Ureter (tissue), 1 donor: ENCODE data around the gene TCF19. TPM values are rescaled to one million over a fixed set of nuclear protein-coding genes. Genes with fewer than 3 reads are reported as not detected.

Experiments used
- DNase-seq: peaks from one replicate; pipeline ENCODE4 v3.0.0-alpha.2; 2020; ENCODE audit warnings: low spot score
- total RNA-seq: library from RNA; stranded (reverse); gene quantifications from one replicate; pipeline ENCODE4 v1.2.4, GENCODE V29; 2023
- donor health status: DM: yes; HTN: yes; CAD: no.

TCF19 gene
- total RNA-seq, 1 donor from 2014 or later = 5.9 TPM

- DNase-seq = no peak
Observed at GRCh38 chr6:31205638-31206037, 47.2 kb downstream of the TCF19 start.

- no peak for DNase-seq
Observed at GRCh38 chr6:31208506-31208905, 50.1 kb downstream of the TCF19 start.

- no peak for DNase-seq
Observed at GRCh38 chr6:31209137-31209536, 50.7 kb downstream of the TCF19 start.

GRCh38 chr6:31210123-31210522, 51.7 kb downstream of the TCF19 start:
- DNase-seq = no peak

- DNase-seq = no peak
Observed at GRCh38 chr6:31210741-31211532, 52.5 kb downstream of the TCF19 start.

Other genes starting within 250 kb of the TCF19 start
- 33.2 TPM for gene VARS2, start 244.4 kb upstream of the TCF19 start, total RNA-seq
- gene SFTA2, start 226.4 kb upstream of the TCF19 start, total RNA-seq = 1.0 TPM
- gene MUCL3, start 217.6 kb upstream of the TCF19 start, total RNA-seq = not detected
- not detected for gene MUC21, start 174.9 kb upstream of the TCF19 start, total RNA-seq
- not detected for gene MUC22, start 148.1 kb upstream of the TCF19 start, total RNA-seq
- not detected for gene C6orf15, start 46.0 kb upstream of the TCF19 start, total RNA-seq
- gene PSORS1C1, start 43.8 kb upstream of the TCF19 start, total RNA-seq = 0.10 TPM
- gene CDSN, start 38.1 kb upstream of the TCF19 start, total RNA-seq = not detected
- gene PSORS1C2, start 19.5 kb upstream of the TCF19 start, total RNA-seq = not detected
- 23.4 TPM for gene CCHCR1, start 787 bp upstream of the TCF19 start, total RNA-seq
- gene POU5F1, start 12.1 kb downstream of the TCF19 start, total RNA-seq = 9.5 TPM
- 451 TPM for gene HLA-C, start 113.5 kb downstream of the TCF19 start, total RNA-seq
- 562 TPM for gene HLA-B, start 198.6 kb downstream of the TCF19 start, total RNA-seq
- 27.7 TPM for gene MICA, start 245.0 kb downstream of the TCF19 start, total RNA-seq